ENCODE measurements around the gene TTPAL. TPM values are rescaled to one million over a fixed set of nuclear protein-coding genes. Genes with fewer than 3 reads are reported as not detected.

Gene TTPAL
- total RNA-seq, 3 donors from 2014 or later = 24.3 to 25.3 (median 25.3) TPM

DNA sequence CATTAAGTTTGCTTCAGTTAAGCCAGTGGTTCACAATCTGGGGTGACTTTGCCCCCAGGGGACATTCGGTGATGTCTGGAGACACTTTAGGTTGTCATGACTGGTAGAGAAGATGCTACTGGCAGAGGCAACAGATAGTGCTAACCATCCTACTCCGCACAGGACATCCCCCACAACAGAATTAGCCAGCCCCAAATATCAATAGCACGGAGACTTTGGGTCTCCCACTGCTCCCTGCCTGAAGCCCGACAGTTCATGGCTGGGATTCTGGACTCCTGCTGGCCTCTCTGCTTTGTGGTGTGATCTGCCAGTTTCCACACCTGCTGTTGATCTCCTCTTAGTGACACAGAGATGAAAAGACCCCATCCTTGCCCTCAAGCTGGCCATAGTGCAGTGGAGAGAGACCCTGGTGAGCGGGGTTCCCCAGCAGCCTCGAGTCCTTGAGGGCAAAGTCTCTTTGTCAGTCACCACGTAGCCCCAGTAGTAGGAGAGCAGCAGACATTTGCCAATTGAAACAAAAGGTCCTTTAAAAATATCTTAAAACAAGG is 24.7 kb upstream of the TTPAL start:
- Mint-ChIP-seq H3K4me1 (ENCODE audit: low read depth) (no peaks in the 10 kb centered on the region), H3K4me3 (no peak overlapping the region), H3K9me3 (peaks cover 3% of the 10 kb centered on the region), H3K36me3 (ENCODE audit: insufficient read depth) (no peaks in the 10 kb centered on the region), H3K27me3 (ENCODE audit: low read depth) (peaks cover 9% of the 10 kb centered on the region)
- DNase-seq = no peak
- ATAC-seq = no peak

DNA sequence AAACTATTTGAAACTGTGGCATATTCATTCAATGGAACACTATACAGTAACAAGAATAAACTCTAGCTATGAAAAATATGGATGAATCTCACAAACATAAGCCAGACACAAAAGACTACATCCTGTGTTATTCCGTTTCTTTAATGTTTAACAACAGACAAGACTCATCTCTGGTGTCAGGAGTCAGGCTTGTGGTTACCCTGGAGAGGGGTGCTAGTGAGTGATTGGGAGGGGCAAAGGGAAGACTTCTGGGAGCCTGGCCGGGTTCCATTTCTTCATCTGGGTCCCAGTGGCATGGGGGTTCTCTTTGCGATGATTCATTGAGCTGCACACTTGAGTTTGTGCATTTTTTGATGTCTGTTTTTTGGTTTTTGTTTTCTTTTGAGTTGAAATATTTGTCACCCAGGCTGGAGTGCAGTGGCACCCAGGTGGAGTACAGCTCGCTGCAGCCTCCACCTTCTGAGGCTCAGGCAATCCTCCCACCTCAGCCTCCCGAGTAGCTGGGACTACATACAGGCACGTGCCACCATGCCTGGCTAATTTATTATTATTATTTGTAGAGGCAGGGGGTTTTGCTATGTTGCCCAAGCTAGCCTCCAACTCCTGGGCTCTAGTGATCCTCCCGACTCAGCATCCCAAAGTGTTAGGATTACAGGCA is 21.2 kb upstream of the TTPAL start:
- no peaks in the 10 kb centered on the region for H3K36me3 Mint-ChIP-seq (ENCODE audit: insufficient read depth)
- DNase-seq (no peak), ATAC-seq (no peak)
- no peaks in the 10 kb centered on the region for H3K4me1 Mint-ChIP-seq (ENCODE audit: low read depth)
- H3K4me3 Mint-ChIP-seq = no peak overlapping the region
- no peaks in the 10 kb centered on the region for H3K9me3 Mint-ChIP-seq
- peaks cover 9% of the 10 kb centered on the region for H3K27me3 Mint-ChIP-seq (ENCODE audit: low read depth)

DNA sequence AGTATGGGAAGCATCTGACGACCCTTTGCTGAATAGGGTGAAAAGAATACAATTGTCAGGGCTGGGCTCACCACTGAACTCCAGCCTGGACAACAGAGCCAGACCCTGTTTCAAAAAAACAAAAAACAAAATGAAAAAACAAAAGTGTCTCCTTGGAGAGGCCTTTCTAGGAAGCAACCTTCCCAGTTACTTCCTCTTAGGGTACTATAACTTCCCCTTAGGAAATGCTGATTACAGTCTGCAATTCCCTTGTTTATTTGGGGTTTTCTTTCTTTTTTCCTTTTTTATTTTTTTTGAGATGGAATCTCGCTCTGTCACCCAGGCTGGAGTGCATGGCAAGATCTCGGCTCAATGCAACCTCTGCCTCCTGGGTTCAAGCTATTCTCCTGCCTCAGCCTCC is 20.5 kb upstream of the TTPAL start:
- no peak overlapping the region for H3K4me3 Mint-ChIP-seq
- DNase-seq (no peak), ATAC-seq (no peak)
- H3K36me3 Mint-ChIP-seq (ENCODE audit: insufficient read depth) = no peaks in the 10 kb centered on the region
- H3K9me3 Mint-ChIP-seq = no peaks in the 10 kb centered on the region
- no peaks in the 10 kb centered on the region for H3K4me1 Mint-ChIP-seq (ENCODE audit: low read depth)
- H3K27me3 Mint-ChIP-seq (ENCODE audit: low read depth) = peaks cover 9% of the 10 kb centered on the region

DNA sequence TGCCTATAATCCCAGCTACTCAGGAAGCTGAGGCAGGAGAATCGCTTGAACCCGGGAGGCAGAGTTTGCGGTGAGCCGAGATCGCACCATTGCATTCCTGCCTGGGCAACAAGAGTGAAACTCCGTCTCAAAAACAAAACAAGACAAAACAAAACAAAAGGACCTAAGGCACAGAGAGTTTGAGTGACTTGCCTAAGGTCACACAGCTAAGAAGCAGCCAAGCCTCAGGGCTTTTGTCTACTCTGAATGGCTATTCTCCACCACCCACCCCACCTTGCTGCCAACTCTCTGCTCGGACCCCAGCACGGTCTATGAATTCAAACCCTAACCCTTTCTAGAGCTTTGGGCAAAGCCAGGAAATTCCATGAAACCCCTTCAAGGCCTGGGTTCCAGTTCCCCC is 19.1 kb upstream of the TTPAL start:
- Mint-ChIP-seq H3K4me3 (no peak overlapping the region), H3K36me3 (ENCODE audit: insufficient read depth) (no peaks in the 10 kb centered on the region), H3K9me3 (no peaks in the 10 kb centered on the region), H3K27me3 (ENCODE audit: low read depth) (peaks cover 3% of the 10 kb centered on the region), H3K4me1 (ENCODE audit: low read depth) (no peaks in the 10 kb centered on the region)
- ATAC-seq (no peak), DNase-seq (no peak)

DNA sequence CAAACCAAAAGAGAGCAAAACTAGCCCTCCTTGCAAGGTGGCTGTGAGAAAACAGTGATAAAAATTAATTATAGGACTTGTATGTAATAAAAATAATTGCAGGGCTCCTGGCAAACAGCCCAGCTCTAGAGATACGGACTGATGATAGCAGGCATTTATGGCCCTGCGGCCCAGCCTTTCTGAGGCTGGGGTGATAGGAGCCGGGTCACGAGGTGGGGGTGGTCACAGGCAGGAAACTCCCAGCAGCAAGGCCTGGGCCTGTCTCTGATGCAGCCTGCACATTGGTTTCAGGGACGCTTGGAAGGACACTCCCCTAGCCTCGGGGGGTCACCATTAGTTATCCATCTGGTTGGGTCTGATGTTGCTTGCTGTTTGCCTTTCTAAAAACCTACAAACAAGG is 18.7 kb upstream of the TTPAL start:
- DNase-seq (no peak), ATAC-seq (no peak)
- Mint-ChIP-seq H3K4me3 (no peak overlapping the region), H3K36me3 (ENCODE audit: insufficient read depth) (no peaks in the 10 kb centered on the region), H3K27me3 (ENCODE audit: low read depth) (peaks cover 3% of the 10 kb centered on the region), H3K9me3 (no peaks in the 10 kb centered on the region), H3K4me1 (ENCODE audit: low read depth) (no peaks in the 10 kb centered on the region)

DNA sequence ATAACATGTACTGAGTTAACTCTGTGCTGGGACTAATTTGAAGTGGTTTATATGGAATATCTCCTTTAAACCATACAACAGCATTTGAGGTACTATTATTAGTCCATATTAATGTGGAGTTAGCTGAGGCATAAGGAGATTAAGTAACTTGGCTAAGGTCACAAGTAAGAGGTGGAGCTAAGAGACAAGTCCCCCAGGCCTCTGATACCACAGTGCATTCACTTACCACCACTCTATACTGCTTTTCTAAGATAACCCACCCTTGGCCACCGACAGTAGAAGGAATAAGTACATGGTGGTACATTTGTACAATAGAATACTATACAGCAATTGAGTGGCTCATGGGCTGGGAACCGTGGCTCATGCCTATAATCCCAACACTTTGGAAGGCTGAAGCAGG is 16.4 kb upstream of the TTPAL start:
- Mint-ChIP-seq H3K4me3 (no peak overlapping the region), H3K27me3 (ENCODE audit: low read depth) (peaks cover 2% of the 10 kb centered on the region), H3K9me3 (no peaks in the 10 kb centered on the region), H3K36me3 (ENCODE audit: insufficient read depth) (no peaks in the 10 kb centered on the region), H3K4me1 (ENCODE audit: low read depth) (no peaks in the 10 kb centered on the region)
- ATAC-seq = no peak
- DNase-seq = no peak

DNA sequence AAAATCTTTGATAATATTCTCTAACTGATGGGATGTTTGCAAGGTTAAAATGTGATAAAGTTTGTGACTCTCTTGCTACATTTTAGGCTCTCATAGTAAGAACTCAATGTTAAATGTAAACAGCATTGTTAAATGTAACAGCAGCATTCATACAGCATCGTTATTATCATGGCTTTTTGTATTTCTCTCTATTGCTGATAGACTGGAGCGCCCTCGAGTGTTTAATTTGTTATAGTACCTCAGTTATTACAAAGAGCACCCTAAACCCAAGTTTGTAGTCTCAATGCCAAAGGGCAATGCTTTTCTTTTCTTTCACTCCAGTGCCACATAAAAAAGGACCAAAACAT is 14.9 kb upstream of the TTPAL start:
- no peak overlapping the region for H3K4me3 Mint-ChIP-seq
- peaks cover 2% of the 10 kb centered on the region for H3K27me3 Mint-ChIP-seq (ENCODE audit: low read depth)
- no peaks in the 10 kb centered on the region for H3K4me1 Mint-ChIP-seq (ENCODE audit: low read depth)
- no peak for DNase-seq
- no peaks in the 10 kb centered on the region for H3K9me3 Mint-ChIP-seq
- no peak for ATAC-seq
- no peaks in the 10 kb centered on the region for H3K36me3 Mint-ChIP-seq (ENCODE audit: insufficient read depth)

DNA sequence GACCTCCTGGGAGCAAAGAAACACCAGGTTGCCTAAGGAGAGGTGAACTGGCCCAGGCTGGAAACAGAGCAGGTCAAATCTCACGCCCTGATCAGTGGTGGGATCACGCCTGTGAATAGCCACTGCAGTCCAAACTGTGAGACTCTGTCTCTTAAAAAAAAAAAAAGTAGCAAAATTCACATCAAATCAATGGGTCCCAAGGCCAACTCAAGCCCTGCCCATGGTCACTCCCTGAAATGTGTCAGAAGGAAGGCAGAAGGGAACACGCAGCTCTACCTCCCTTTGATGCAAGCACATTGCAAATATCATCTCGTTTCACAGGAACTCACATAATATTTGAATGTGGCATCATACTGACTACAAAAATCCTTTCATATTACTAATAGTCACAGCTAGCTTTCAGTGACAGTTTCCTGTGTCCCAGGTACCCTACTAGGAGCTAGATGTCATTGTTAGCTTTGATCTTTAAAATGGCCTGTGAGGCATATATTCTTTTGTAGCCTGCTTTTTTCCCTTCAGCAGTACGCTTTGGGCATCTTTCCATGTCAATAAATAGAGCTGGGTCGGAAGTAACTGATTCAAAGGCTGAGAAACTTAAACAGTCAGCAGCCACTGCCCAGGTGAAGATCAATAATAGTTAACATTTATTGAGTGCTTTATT is 14.4 kb upstream of the TTPAL start:
- Mint-ChIP-seq H3K36me3 (ENCODE audit: insufficient read depth) (no peaks in the 10 kb centered on the region), H3K4me1 (ENCODE audit: low read depth) (no peaks in the 10 kb centered on the region), H3K27me3 (ENCODE audit: low read depth) (peaks cover 2% of the 10 kb centered on the region), H3K9me3 (no peaks in the 10 kb centered on the region), H3K4me3 (no peak overlapping the region)
- DNase-seq (no peak), ATAC-seq (no peak)

DNA sequence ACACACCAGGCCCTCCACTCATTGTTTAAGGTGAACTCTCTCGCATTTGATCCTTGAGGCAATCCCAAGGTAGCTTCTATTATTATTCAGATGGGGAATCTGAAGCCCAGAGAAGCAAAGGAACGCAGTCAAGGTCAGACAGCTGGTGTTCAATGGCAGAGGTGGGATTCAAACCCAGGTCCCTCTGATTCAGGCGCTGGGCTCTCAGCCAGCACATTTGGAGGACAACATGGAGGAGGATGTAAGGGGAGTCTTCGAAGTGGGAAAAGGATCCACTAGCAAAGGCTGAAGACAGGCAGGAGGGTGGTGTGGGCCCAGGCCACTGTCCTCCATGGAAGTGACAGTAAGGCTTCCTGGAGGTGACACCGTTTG is 13.9 kb upstream of the TTPAL start:
- DNase-seq = no peak
- no peaks in the 10 kb centered on the region for H3K9me3 Mint-ChIP-seq
- no peaks in the 10 kb centered on the region for H3K4me1 Mint-ChIP-seq (ENCODE audit: low read depth)
- peaks cover 4% of the 10 kb centered on the region for H3K27me3 Mint-ChIP-seq (ENCODE audit: low read depth)
- no peak overlapping the region for H3K4me3 Mint-ChIP-seq
- ATAC-seq = no peak
- H3K36me3 Mint-ChIP-seq (ENCODE audit: insufficient read depth) = no peaks in the 10 kb centered on the region

DNA sequence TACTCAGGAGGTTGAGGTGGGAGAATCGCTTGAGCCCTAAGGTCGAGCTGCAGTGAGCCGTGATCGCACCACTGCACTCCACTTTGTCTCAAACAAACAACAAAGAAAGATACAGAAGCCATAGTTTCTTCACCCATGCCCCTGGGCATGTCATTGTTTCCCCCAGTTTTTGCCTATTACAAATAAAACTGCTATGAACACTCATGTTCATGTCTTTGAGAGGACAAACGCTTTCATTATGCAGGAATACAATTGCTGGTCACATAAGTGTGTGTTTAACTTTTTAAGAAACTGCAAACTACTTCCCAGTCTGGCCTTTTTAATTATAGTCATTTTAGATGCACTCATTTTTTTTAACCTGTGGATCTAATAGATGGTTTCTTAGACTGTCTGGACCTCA is 12.2 kb upstream of the TTPAL start:
- no peaks in the 10 kb centered on the region for H3K9me3 Mint-ChIP-seq
- H3K36me3 Mint-ChIP-seq (ENCODE audit: insufficient read depth) = no peaks in the 10 kb centered on the region
- no peak for ATAC-seq
- H3K4me3 Mint-ChIP-seq = no peak overlapping the region
- H3K27me3 Mint-ChIP-seq (ENCODE audit: low read depth) = peaks cover 4% of the 10 kb centered on the region
- H3K4me1 Mint-ChIP-seq (ENCODE audit: low read depth) = no peaks in the 10 kb centered on the region
- no peak for DNase-seq

DNA sequence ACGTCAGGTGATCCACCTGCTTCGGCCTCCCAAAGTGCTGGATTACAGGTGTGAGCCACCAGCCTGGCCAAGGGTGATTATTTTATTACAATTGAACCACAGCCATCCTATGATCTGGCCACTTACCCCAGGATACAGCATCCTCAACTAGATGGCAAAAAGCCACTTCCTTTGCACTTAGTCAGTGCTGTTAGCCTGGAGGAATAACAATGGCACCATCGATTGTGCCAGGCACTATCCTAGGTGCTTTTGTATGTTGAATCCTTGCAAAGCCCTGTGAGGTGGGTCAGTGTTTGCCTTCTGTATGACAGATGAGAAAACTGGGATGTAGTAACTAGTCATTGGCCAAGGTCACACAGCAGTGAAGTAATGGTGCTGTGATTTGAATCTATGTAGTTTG is 11.2 kb upstream of the TTPAL start:
- Mint-ChIP-seq H3K4me3 (no peak overlapping the region), H3K27me3 (ENCODE audit: low read depth) (peaks cover 4% of the 10 kb centered on the region), H3K9me3 (no peaks in the 10 kb centered on the region), H3K36me3 (ENCODE audit: insufficient read depth) (no peaks in the 10 kb centered on the region), H3K4me1 (ENCODE audit: low read depth) (no peaks in the 10 kb centered on the region)
- no peak for DNase-seq
- ATAC-seq = no peak

DNA sequence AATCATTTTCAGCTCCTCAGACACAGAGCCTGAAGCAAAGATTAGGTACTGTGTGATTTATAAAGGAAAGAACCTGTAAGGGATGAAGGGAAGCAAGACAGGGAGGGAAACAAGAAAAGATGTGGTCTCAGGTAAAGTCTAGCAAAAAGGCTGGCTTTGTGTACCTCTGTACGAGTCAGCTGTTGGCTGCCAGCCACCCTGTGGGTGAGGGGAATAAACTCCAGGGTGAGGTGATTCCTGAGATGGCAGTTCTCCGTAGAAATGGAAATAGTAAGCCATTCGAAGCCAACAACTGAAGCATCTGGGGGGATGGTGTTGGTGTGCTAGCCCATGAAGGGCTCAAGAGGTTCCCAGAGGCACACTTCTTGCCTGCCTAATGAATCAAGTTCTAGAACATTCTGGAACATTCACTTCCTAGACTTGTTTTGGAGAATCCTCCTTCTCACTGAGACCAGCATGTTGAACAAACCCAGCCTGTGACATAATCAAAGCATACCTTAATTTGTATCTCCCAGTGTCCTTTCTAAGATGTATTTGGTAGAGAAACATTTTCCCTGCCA is 10.6 kb upstream of the TTPAL start:
- no peak for DNase-seq
- no peaks in the 10 kb centered on the region for H3K9me3 Mint-ChIP-seq
- H3K27me3 Mint-ChIP-seq (ENCODE audit: low read depth) = peaks cover 4% of the 10 kb centered on the region
- ATAC-seq = no peak
- H3K4me1 Mint-ChIP-seq (ENCODE audit: low read depth) = no peaks in the 10 kb centered on the region
- no peaks in the 10 kb centered on the region for H3K36me3 Mint-ChIP-seq (ENCODE audit: insufficient read depth)
- H3K4me3 Mint-ChIP-seq = no peak overlapping the region

DNA sequence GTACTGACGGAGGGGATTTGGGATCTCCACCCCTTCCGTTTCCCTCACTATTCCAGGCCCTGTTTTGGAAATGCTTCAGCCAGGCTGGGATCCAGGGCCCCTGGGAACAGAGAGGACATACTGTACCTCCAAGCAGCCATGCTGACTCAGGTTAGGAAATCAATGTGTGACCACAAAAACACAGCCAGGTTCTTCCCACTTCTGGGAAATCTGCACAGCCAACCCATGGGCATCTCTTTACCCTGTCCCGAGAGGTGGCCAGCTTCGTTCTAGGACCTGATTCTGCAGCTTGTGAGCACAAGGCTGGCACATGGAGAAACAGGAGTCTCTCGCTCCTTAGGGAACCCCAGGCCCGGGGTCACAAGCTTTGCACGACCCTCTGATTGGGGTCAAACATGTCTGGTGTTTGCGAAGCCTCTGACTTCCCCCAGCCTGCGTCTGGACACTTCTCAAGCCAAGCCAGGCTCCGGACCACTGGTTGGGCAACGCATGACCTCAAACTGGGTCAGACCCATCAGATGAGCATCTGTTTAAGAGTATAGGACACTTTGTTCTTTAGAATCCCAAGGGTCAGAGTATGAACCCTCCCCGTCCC is 8.3 kb upstream of the TTPAL start:
- Mint-ChIP-seq H3K9me3 (no peaks in the 10 kb centered on the region), H3K4me3 (no peak overlapping the region), H3K27me3 (ENCODE audit: low read depth) (peaks cover 4% of the 10 kb centered on the region), H3K36me3 (ENCODE audit: insufficient read depth) (no peaks in the 10 kb centered on the region), H3K4me1 (ENCODE audit: low read depth) (no peaks in the 10 kb centered on the region)
- no peak for DNase-seq
- ATAC-seq = no peak

DNA sequence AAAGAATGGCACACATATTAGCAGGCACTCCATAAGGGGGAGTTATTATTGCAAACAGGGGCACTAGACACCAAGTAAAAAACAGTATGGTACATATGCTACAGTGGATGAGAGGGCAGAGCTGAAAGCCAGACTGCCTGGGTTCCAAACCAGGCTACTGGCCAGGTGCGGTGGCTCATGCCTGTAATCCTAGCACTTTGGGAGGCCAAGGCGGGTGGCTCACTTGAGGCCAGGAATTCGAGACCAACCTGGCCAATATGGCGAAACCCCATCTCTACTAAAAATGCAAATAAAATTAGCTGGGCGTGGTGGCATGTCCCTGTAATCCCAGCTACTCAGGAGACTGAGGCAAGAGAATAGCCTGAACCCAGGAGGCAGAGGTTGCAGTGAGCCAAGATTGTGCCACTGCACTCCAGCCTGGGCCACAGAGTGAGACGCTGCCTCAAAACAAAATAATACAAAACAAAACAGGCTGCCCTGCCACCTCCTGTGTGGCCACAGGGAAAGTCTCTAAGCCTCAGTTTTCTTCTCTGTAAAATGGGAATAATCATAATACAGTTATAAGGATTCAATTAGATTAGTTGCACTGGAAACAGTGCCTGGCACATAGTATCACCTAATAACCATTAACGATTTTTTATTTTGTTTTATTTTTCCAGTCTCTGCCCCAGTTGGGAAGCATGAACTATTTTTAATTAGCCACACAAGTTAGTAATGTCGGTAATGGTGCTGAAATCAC is 7.5 kb upstream of the TTPAL start:
- Mint-ChIP-seq H3K36me3 (ENCODE audit: insufficient read depth) (no peaks in the 10 kb centered on the region), H3K4me1 (ENCODE audit: low read depth) (no peaks in the 10 kb centered on the region), H3K9me3 (no peaks in the 10 kb centered on the region), H3K27me3 (ENCODE audit: low read depth) (peaks cover 2% of the 10 kb centered on the region), H3K4me3 (no peak overlapping the region)
- DNase-seq = no peak
- no peak for ATAC-seq

Measured in activated T-cell treated with anti-CD3 and anti-CD28 coated beads, Interleukin-2, amount 50 U/mL, for 4 hours (primary cell).